AG04449 (cell line): ENCODE data around the gene TEN1.
"Not testable (repeated sequence)": the region's sequence is repeated elsewhere in the genome, so short reads cannot be mapped to it uniquely, and the experiment has no call there.

ENCODE experiments used
- CTCF ChIA-PET: fragments of 350-600 bp; formaldehyde crosslinking; extraction: SDS; loops from one replicate; lab custom pipeline; 2021; ENCODE audit warnings: antibody characterized with exemption; lab: Yijun Ruan, JAX
- POLR2A ChIA-PET: fragments of 400-600, 350-600 bp; formaldehyde crosslinking; extraction: SDS; loops from one replicate; lab custom pipeline; 2020; ENCODE audit warnings: antibody characterized with exemption, inconsistent platforms; lab: Yijun Ruan, JAX
- DNase-seq: peaks from one replicate; pipeline ENCODE4 v3.0.0-alpha.2; 2010; ENCODE audit warnings: low read depth, low spot score
- H3K4me3 ChIP-seq: 2 replicates; pipeline ENCODE4 v1.5.1; 2011; ENCODE audit warnings: low read depth, mild to moderate bottlenecking, control low read depth, low read length
- TF ChIP-seq, protein P1 (sequence below): IDR thresholded peaks from one replicate; pipeline ENCODE4 v1.5.1; 2011; ENCODE audit warnings: mild to moderate bottlenecking, moderate library complexity, low read length, control low read depth, inconsistent platforms; ENCODE audit not compliant: insufficient read depth; ENCODE audit errors: missing control alignments

TEN1 gene

DNA sequence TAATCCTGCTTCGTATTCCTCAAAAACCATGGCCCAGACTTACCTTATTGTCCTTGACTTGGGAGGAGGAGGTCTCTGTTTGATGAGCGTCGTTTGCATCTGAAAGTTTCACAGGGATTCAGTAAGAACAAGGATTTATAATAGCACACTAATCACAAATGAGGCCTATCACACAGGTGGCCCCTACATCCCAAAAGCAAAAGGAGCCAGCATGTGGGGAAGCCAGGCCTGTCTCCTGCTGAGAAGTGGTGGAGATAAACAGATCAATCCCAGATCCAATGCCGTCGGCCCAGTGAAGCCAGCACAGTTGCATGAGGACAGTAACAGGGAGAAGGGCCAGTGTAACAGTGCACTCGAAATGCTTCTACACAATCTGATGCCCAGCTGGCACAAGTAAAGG lies 61.3 kb downstream of the TEN1 start:
- POLR2A ChIA-PET: no interaction called here
- CTCF ChIA-PET: interaction anchor here (7.4 kb wide), 1 partner anchor 27 kb away, joined by 52 read pairs; no protein-coding TSS in a partner anchor
- DNase-seq: no peak
- no peak overlapping the region for H3K4me3 ChIP-seq
- TF ChIP-seq, protein P1, sequence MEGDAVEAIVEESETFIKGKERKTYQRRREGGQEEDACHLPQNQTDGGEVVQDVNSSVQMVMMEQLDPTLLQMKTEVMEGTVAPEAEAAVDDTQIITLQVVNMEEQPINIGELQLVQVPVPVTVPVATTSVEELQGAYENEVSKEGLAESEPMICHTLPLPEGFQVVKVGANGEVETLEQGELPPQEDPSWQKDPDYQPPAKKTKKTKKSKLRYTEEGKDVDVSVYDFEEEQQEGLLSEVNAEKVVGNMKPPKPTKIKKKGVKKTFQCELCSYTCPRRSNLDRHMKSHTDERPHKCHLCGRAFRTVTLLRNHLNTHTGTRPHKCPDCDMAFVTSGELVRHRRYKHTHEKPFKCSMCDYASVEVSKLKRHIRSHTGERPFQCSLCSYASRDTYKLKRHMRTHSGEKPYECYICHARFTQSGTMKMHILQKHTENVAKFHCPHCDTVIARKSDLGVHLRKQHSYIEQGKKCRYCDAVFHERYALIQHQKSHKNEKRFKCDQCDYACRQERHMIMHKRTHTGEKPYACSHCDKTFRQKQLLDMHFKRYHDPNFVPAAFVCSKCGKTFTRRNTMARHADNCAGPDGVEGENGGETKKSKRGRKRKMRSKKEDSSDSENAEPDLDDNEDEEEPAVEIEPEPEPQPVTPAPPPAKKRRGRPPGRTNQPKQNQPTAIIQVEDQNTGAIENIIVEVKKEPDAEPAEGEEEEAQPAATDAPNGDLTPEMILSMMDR: no peak

- POLR2A ChIA-PET, DNase-seq, H3K4me3 ChIP-seq: not testable (repeated sequence)
- CTCF ChIA-PET: interaction anchor here (1.0 to 7.4 kb wide), 2 partner anchors 10 to 29 kb away, joined by 5 to 52 read pairs; no protein-coding TSS in a partner anchor
Measured at GRCh38 chr17:76042868-76043267, 63.8 kb downstream of the TEN1 start.

- CTCF ChIA-PET: interaction anchor here (1.0 kb wide), 1 partner anchor 32 kb away, joined by 3 read pairs; no protein-coding TSS in a partner anchor
- POLR2A ChIA-PET, DNase-seq, H3K4me3 ChIP-seq: not testable (repeated sequence)
Measured at GRCh38 chr17:76044475-76045007, 65.5 kb downstream of the TEN1 start.

GRCh38 chr17:76046064-76046463 lies 67.0 kb downstream of the TEN1 start:
- TF ChIP-seq, protein P1: no peak
- DNase-seq: no peak
- no peak overlapping the region for H3K4me3 ChIP-seq
- POLR2A ChIA-PET: no interaction called here
- CTCF ChIA-PET: interaction anchor here (0.8 to 2.1 kb wide), 4 partner anchors 13 to 234 kb away, joined by 3 to 12 read pairs (median 6); no protein-coding TSS in a partner anchor

DNA sequence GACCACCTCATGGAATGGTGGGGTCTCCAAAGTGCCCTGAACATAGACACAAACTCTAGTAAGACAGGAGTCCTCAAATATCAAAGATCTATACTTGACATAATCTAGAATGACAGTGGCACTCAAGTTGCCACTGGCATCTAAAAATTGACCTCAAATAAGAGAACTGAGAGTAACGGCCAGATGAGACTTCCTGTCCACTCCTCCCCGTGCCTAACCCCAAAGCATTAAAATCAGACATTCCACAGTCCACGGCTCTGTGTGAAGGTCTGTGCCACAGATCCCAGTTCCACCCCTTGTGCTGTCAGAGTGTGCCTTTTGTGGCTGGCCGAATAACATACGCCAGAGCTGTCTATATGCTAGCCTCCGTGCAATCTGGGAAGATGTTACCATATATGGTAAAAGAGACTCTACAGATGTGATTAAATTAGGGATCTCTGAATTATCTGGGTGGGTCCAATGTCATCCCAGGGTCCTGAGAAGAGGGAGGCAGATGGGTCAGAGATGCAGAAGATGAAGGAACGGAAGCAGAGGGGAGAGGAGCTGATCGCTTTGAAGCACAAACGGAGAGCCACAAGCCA lies 69.1 kb downstream of the TEN1 start:
- TF ChIP-seq, protein P1: no peak
- H3K4me3 ChIP-seq: no peak overlapping the region
- POLR2A ChIA-PET: no interaction called here
- CTCF ChIA-PET: interaction anchor here (1.2 to 2.1 kb wide), 3 partner anchors 12 to 34 kb away, joined by 3 to 12 read pairs (median 8); no protein-coding TSS in a partner anchor
- DNase-seq: no peak

- CTCF ChIA-PET: interaction anchor here (1.2 to 1.8 kb wide), 2 partner anchors 12 to 35 kb away, joined by 3 to 8 read pairs; no protein-coding TSS in a partner anchor
- DNase-seq: no peak
- POLR2A ChIA-PET: no interaction called here
- TF ChIP-seq, protein P1: no peak
- no peak overlapping the region for H3K4me3 ChIP-seq
Measured at GRCh38 chr17:76048711-76049110, 69.7 kb downstream of the TEN1 start.

- DNase-seq: no peak
- TF ChIP-seq, protein P1: no peak
- POLR2A ChIA-PET: no interaction called here
- CTCF ChIA-PET: interaction anchor here (1.2 to 1.8 kb wide), 2 partner anchors 13 to 35 kb away, joined by 3 to 8 read pairs; no protein-coding TSS in a partner anchor
- no peak overlapping the region for H3K4me3 ChIP-seq
Measured at GRCh38 chr17:76049239-76049638, 70.2 kb downstream of the TEN1 start.
